Limb (tissue), 2 donors: ENCODE results near the gene ATP11A.
A peak's percentile ranks its signal among the peaks of the same experiment; 100 is the strongest.

ENCODE experiments used
- DNase-seq, 2 donors: peaks; one replicate each; pipeline ENCODE4 v3.0.0-alpha.2; 2016; ENCODE audit errors: extremely low spot score in 2 of 2

Gene ATP11A

GRCh38 chr13:112690283-112690929 lies 568 bp downstream of the ATP11A start:
- peak in 1 of 2 donors; percentile 81 for DNase-seq

GRCh38 chr13:112692104-112692503 lies 2.3 kb downstream of the ATP11A start:
- no peak for DNase-seq

- DNase-seq, result no peak
Measured at GRCh38 chr13:112692586-112692985, 2.7 kb downstream of the ATP11A start.

- peak in 1 of 2 donors; percentile 17 for DNase-seq
Measured at GRCh38 chr13:112693831-112694497, 4.1 kb downstream of the ATP11A start.

DNA sequence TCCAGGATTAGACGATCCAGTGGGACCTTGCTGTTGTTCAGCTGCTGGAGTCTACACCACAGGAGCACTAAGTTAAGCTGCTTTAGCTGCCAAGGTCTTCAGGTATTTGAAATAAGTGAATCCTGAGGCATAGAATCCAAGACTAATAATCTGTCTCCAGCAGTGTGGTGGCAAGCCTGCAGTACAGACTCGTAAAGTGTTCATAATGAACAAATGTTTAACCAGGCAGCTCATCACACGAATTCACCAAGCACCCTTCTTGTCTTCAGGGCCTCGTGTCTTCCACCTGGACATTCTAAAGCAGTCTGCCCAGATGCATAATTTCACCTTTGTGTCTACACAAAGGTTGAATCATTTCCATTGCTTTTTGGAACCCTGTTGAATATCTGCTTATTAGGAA lies 5.3 kb downstream of the ATP11A start:
- DNase-seq, result no peak

GRCh38 chr13:112696001-112696868 lies 6.4 kb downstream of the ATP11A start:
- DNase-seq, result no peak

DNA sequence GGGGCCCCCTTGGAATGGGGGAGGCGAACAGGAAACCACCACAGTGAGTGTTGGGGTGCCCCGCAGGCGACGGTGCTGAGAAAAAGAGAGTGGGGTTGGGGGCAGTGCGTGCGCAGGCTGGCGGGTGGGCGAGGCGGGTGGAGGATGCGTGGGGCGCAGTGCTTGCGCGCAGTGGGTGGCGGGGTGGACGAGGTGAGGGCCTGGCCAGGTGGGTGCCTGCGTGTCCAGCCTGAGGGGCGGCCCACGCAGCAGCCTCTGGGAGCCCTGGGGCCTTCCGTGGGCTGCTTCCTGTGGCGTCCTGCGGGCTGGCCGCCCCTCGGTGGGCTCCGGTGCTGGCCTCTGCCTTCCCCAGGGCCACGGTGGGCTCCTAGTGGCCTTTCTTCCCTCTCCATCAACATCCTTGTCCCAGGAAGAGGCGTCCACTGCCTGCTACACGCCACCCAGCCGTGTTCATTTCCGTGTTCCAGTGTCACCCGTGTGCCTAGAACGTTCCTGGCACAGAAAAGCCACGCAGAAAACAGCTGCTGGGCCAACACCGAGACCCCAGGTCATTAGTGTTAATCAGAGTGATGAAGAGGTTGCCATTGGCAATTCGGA lies 7.1 kb downstream of the ATP11A start:
- no peak for DNase-seq

DNA sequence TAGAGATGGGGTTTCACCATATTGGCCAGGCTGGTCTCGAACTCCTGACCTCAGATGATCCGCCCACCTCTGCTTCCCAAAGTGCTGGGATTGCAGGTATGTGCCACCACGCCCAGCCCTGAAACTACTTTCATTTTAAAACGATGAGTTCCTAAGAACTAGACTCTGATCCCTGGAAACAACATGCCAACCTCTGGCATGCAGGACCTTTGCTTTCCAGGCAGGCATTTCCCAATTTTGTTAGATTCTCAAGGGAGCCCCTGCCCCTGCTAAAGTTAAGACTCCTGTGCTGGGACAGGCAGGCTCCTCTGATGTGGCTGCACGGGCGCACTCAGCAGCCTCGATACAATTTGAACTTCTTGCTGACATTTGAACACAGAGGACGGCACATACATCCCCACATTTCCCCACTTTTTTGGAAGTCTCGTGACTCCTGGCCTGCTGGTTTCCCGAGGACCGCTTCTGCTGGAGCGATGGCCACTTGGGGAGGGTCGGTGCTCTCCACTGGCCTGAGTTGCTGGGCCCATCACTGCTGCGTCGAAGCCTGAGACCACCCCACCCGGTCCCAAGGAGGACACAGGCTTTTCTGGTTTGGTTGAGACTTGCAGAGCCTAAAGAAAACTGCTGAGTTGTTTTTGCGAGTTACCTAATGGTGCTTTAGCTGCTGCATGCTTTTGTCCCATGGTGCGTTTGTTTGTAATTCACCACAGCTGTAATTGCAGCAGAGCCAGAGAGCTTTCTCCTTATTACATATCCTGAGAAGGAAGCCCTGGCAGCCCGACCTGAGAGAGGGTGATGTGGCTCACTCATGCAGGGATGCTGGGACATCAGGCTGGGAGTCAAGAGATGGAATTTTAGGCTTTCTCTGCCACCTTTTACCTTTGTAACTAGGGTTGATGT lies 8.2 kb downstream of the ATP11A start:
- DNase-seq, result no peak

GRCh38 chr13:112699322-112699918 lies 9.6 kb downstream of the ATP11A start:
- DNase-seq, result peak in 1 of 2 donors; percentile 40

DNA sequence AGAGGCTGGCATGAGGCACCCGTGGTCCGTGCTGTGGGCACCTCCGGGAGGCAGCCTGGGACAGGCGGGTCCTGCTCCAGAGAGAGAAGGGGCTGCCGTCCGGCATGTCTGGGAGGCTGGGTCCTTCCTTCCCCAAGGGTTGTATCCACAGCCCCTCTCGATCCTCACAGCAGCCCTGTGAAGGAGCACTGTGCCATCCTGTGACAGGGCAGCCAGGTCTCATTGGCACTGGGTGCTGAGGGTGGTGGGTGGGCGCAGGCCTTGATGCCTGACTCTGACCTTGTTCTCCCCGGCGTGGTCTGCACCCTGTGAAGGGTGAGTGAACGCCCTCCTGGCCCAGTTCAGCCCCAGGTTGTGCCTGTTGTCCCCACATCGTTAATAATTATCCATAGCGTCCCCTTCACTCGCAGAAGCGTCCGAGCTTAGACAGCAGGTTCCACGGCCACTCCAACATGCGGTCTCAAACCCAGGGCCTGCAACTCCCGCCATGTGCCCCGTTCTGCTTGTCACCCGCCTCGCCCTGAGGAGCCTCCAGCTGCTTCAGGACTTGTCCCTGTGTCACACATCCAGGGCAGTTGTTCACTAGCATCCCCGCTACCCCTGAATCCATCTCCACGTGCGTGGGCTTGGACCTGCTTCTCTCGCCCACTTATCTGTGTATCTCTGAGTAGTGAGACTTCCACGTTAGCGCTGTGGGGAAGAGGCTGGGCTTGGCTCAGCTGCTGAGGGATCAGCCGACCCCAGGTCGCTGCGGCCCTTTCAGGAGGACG lies 10.6 kb downstream of the ATP11A start:
- no peak for DNase-seq

- DNase-seq, result peak in 1 of 2 donors; percentile 34
Measured at GRCh38 chr13:112702341-112702985, 12.6 kb downstream of the ATP11A start.

DNA sequence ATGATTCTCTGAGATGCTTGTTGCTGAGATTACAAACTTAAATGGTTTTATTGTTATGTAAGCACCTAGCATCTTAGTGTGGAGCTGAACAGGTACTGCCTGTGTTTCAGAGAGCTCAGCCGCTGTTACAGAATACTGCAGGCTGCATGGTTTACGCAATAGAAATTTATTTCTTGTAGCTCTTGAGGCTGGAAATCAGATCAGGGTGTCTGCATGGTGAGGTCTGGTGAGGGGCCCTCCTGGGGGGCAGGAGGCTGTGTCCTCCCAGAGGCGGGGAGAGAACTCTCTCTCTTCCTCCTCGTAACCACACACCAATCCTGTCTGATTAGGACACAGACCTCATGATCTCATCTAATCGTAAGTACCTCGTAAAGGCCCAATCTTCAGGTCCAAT lies 13.1 kb downstream of the ATP11A start:
- no peak for DNase-seq

GRCh38 chr13:112703449-112704284 lies 13.8 kb downstream of the ATP11A start:
- no peak for DNase-seq

DNA sequence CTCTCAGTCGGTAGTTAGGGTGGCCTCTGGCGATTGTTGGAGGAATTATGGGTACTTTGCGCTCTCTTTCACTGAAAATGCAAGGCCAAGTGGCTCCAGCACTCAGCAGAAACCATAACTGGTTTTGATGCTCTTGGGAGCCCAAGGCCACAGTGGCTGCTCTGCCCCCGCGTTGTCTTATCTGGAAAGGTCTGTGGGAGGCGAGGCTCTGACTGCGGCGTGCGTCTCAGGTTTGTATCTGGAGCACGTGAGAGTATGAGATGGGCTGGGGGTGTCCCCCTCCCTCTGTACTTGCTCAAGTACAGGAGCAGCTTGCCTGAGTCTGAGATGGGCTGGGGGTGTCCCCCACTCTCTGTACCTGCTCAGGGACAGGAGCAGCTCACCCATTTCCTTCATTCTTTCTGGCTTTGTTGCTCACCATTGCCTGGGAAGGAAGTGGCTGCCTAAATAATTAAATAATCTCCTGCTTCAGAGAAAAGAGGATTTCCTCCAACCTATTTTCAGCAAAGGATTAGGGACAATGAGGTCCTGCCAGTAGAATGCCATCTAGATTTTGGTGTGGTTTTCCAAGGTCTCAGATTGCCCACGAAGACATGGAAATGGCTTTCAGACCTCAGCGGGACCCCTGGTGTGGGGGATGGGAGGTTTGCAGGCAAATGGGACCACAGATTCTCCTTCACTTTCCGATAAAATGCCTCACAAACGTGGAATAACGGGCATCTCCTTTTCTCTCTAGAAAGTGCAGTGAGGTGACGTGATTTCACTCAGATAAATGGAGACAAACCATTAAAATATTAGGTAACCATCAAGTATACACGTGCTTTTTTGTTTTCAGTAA lies 14.7 kb downstream of the ATP11A start:
- no peak for DNase-seq

DNA sequence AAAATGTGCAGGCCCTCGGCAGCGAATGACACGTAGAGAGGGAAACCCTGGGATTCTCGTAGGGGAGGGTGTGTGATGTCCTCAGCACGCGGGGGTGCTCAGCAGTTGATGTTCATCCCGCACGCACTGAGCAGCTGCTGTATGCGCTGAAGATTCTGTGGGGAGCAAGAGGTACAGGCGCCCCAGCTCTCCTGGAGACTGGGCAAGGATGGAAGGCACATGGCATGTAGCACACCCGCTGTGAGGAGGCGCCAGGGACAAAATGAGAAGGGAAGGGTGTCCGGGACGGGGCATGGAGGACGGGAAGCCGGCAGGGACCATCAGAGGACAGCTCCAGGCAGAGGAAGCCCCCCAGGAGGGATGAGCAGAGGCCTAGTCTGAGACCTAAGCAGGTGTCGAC lies 15.4 kb downstream of the ATP11A start:
- DNase-seq, result no peak

GRCh38 chr13:112706171-112706570 lies 16.3 kb downstream of the ATP11A start:
- no peak for DNase-seq

- no peak for DNase-seq
Measured at GRCh38 chr13:112708560-112709240, 18.9 kb downstream of the ATP11A start.
